GM12874 (cell line): ENCODE results near the gene ST6GAL1.

Experiments used
- TF ChIP-seq, protein P1 (sequence below): IDR thresholded peaks from 2 replicates; pipeline ENCODE4 v1.5.1; 2011; ENCODE audit warnings: low read depth, mild to moderate bottlenecking, control low read depth, low read length, moderate library complexity; ENCODE audit not compliant: insufficient read depth

Gene ST6GAL1

DNA sequence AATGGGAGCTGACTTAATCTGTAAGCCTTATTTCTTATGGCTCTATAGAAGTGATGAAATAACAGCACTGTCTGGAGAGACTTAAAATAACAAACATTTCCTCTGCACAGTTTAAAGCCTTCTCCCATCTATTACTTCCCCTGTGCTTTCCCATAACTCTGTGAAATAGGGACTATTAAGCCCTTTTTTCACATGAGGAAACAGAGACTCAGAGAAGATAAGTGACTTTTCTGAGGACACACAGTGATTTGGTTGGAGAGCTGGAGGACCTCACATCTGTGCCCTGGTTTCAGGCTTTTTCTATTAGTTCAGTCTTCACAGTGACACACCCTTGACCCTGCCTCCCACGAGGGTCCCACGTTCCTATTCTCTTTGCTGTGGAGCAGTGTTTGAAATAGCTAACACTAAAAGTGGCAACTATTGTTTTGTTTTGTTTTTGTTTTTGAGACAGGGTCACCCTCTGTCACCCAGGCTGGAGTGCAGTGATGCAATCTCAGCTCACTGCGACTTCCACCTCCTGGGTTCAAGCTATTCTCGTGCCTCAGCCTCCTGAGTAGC lies 82.9 kb downstream of the ST6GAL1 start:
- TF ChIP-seq, protein P1, sequence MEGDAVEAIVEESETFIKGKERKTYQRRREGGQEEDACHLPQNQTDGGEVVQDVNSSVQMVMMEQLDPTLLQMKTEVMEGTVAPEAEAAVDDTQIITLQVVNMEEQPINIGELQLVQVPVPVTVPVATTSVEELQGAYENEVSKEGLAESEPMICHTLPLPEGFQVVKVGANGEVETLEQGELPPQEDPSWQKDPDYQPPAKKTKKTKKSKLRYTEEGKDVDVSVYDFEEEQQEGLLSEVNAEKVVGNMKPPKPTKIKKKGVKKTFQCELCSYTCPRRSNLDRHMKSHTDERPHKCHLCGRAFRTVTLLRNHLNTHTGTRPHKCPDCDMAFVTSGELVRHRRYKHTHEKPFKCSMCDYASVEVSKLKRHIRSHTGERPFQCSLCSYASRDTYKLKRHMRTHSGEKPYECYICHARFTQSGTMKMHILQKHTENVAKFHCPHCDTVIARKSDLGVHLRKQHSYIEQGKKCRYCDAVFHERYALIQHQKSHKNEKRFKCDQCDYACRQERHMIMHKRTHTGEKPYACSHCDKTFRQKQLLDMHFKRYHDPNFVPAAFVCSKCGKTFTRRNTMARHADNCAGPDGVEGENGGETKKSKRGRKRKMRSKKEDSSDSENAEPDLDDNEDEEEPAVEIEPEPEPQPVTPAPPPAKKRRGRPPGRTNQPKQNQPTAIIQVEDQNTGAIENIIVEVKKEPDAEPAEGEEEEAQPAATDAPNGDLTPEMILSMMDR, result no peak

DNA sequence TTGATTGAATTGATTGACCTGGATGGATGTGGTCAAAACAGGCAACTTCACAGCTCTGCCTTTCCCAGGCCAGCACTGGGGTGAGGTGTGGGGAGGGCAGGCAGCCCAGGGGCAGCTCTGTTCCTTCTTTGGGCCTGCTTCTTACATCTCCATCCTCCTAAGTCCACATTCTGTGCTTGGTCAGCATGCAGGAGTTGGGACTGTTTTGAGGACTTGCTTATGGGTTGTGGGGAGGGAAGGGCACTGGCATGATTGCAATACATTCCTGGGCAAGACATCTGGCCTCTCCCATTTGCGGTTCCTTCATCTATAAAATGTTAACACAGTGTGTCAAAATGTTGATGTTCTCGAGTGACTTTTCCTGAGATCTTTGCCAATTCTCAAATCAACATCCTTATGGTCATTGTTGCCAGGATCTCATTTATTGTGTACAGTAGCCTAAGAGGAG lies 84.1 kb downstream of the ST6GAL1 start:
- TF ChIP-seq, protein P1, result no peak

DNA sequence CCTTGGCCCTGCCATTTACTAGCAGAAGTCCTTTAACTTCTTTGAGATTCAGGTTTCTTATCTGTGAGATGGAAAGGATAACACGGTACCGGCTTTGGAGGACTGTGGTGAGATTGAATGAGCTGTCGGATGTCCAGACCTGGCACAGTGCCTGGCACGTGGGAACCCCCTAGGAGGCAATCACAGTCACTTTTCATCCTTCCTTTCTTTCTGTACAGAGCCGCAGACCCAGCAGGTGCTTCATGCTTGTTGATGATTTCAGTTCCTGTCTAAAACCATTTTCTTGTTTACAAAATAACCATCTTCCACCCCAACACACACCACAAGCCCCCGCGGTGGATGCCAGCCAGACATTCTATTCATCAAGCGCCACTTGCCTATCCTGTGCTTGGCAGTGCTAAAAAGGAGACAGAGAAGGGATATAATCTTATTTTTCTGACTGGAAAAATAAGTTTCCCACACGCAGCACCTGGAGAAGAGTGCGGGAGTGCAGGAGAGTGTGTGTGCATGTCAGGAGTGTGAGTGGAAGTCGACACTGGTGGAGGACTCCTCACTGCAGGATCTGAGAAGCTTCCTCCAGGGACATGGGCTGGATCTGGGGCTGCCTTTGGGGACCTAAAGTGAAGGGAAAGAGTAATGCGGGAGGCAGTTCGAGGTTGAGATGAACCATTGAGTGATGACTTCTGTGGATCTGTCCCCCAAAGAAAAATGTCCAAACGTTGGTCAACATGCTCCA lies 85.7 kb downstream of the ST6GAL1 start:
- TF ChIP-seq, protein P1, result no peak

DNA sequence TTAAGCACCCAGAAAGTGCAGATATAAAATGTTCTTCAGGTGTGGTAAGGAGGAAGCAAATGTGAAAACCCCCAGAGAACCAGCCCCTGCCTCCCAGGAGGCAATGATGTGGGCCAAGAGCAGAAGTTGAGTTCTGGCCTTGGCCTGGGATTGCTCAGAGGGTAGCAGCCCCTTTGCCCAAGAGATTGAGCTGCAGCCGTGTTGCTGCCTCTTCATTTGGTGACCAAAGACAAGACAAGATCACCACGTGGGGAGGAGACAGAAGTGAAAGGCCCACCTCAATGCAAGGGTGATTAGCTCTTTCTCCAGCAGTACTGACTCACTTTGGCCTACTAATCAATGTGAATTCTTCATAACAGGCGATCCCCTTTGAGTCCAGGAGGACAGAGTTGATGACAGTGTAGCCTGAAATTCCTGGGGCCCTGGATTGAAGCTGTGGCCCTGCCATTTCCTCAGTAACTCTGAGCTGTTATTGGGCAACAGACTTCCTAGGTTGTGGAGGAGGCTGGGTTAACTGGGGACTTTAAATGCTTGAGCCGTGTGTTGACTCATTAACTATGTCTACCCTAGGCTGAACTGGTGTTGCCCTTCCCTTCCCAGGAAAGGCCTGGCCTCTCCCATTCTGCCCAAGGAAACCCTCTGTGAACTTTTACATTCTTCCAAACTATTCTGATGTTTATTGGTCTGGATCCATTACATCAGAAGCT lies 86.5 kb downstream of the ST6GAL1 start:
- TF ChIP-seq, protein P1, result no peak

DNA sequence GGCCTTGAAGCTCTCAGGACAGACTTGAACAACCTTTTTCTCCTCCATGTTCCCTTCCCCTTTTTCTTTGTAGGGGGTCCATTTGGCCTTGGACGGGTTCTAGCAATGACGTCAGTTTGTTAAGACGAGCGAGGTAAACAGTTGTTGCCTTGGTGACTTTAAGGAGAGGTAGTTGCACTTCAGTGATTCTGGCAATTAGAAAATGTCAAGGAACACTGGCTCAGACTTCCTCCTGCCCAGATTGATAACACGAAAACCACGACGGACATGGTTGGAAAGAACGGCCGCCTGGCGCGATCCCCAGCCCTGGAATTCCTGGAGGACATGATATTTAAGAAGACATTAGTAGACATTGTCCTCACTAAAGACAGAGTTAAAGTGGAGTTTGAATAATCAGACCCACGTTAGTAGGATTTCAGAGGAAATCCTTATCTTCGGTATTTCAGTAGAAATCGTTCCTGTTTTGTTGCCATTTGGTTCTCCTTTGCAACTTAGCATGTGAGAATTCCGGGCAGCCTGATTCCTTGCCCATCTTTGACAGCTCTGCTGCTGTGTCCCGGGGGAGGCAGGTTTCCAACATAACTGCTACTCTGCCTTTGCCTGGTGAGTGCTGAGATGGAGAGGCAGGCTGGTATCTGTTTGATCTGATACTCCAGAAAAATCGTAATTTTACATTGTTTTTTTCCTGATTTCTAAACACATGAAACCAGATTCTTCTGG lies 87.3 kb downstream of the ST6GAL1 start:
- TF ChIP-seq, protein P1, result no peak

DNA sequence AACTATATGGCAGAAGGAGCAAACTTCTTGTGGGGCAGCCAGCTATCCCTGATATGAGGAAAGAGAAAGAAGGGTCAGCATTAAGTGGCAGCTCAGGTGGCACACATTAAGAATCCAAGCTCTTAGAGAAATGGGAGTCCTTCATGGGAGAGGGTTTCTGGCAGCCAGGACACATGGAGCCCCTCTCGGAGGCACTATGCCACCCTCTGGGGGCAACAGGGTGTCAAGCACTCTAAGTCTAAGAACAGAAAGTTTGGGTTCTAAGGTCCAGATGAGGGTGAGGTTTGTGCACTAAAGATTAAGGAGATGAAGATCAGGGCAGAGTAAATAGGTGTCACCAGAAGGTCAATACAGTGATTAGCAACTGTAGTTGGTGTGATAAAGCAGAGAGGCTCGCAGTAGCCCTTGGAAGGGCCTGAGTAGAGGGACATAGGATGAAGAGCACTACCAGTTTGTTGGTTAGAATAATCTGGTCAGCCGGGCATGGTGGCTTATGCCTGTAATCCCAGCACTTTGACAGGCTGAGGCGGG lies 89.3 kb downstream of the ST6GAL1 start:
- TF ChIP-seq, protein P1, result no peak

DNA sequence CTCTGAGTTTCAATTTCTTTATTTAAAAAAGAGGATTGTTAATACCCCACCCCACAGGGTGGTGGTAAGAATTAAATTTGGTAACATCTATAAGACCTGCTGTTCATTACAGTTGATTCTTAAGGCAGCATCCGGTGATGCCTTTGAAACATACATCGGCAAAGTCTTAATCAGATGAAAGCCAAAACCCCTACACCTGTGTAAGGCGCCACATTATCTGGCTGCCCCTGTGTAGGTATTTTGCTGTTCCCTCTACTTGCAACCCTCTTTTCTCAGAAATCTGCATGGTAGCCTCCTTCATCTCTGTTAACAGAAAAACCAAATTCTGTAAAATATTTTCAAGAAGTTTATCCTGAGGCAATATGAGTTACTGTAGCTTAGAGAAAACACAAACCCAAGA lies 90.0 kb downstream of the ST6GAL1 start:
- TF ChIP-seq, protein P1, result no peak
